ENCODE results near the gene TEX35.

TEX35 gene

DNA sequence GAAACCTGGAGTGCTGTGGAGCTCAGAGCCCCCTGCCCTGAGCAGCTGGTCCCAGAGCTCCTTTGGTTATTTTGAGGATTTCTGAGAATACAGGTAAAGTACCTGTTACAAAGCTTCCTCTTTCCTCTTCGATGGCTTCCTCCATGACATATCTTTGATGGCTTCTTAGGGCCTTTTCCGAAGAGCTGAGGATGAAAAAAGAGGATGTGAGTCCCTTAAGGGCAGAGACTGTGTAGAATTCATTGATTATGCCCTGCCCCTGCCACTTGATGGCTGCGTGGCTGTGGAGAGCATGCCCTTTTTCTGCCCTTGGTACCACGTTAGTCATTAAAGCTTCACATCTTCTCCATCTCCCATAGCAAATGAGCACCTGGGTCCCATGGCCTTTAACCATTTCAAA is 14.2 kb downstream of the TEX35 start:
- TF ChIP-seq TAF1 (IDR thresholded peaks at IDR 0.05; ENCODE audit: borderline replicate concordance, insufficient read depth, low read length): no peak
- TF ChIP-seq, protein P1, sequence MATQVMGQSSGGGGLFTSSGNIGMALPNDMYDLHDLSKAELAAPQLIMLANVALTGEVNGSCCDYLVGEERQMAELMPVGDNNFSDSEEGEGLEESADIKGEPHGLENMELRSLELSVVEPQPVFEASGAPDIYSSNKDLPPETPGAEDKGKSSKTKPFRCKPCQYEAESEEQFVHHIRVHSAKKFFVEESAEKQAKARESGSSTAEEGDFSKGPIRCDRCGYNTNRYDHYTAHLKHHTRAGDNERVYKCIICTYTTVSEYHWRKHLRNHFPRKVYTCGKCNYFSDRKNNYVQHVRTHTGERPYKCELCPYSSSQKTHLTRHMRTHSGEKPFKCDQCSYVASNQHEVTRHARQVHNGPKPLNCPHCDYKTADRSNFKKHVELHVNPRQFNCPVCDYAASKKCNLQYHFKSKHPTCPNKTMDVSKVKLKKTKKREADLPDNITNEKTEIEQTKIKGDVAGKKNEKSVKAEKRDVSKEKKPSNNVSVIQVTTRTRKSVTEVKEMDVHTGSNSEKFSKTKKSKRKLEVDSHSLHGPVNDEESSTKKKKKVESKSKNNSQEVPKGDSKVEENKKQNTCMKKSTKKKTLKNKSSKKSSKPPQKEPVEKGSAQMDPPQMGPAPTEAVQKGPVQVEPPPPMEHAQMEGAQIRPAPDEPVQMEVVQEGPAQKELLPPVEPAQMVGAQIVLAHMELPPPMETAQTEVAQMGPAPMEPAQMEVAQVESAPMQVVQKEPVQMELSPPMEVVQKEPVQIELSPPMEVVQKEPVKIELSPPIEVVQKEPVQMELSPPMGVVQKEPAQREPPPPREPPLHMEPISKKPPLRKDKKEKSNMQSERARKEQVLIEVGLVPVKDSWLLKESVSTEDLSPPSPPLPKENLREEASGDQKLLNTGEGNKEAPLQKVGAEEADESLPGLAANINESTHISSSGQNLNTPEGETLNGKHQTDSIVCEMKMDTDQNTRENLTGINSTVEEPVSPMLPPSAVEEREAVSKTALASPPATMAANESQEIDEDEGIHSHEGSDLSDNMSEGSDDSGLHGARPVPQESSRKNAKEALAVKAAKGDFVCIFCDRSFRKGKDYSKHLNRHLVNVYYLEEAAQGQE (IDR thresholded peaks at IDR 0.05; ENCODE audit: insufficient read depth in 1 of 2, low read depth in 2 of 2, low read length in 2 of 2): no peak
- TF ChIP-seq POLR2AphosphoS5 (IDR thresholded peaks at IDR 0.05; ENCODE audit: low read depth, low read length): no peak
- TF ChIP-seq FOXP2 (optimal IDR thresholded peaks at IDR 0.05; ENCODE audit: borderline replicate concordance, extremely low read depth, extremely low read length, insufficient read depth): no peak
- TF ChIP-seq SIN3A (IDR thresholded peaks at IDR 0.05; ENCODE audit: borderline replicate concordance, insufficient read depth, low read length): no peak

DNA sequence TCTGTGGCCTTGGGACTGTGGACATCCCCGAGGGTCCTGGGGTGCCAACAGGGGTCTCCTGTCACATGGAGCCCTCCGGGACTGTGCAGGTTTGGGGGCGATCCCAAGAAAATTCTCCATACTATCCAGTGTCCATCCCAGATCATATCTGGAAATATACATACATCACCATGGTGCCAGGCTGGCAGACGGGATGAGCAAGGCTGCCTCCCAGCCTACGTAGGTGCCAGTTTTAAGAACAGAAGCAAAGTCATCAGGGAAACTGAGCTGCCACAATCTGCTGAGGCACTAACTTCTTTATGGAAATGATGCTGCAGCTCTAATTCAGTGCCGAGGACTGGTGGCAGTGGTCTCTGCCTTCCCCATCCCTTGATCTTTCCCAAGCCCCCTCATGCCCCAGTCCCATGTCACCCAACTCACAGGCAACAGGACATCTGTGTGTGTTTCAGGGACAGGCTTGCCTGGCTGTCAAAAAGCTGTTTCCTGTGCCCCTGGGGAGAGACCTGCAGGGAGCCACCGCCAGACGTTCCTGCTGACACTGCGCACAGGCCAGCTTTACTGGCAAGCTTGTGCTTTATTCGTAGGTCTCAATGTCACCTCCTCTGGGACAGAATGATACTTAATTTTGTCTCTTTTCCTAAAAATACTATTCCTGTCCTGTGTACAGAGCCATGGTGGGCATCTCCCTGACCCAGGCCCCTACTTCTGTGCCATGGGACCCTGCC is 15.5 kb downstream of the TEX35 start:
- TF ChIP-seq, protein P1 (IDR thresholded peaks at IDR 0.05; ENCODE audit: insufficient read depth in 1 of 2, low read depth in 2 of 2, low read length in 2 of 2): no peak
- TF ChIP-seq FOXP2 (optimal IDR thresholded peaks at IDR 0.05; ENCODE audit: borderline replicate concordance, extremely low read depth, extremely low read length, insufficient read depth) (no peak), TAF1 (IDR thresholded peaks at IDR 0.05; ENCODE audit: borderline replicate concordance, insufficient read depth, low read length) (no peak), SIN3A (IDR thresholded peaks at IDR 0.05; ENCODE audit: borderline replicate concordance, insufficient read depth, low read length) (no peak), POLR2AphosphoS5 (IDR thresholded peaks at IDR 0.05; ENCODE audit: low read depth, low read length) (no peak)

DNA sequence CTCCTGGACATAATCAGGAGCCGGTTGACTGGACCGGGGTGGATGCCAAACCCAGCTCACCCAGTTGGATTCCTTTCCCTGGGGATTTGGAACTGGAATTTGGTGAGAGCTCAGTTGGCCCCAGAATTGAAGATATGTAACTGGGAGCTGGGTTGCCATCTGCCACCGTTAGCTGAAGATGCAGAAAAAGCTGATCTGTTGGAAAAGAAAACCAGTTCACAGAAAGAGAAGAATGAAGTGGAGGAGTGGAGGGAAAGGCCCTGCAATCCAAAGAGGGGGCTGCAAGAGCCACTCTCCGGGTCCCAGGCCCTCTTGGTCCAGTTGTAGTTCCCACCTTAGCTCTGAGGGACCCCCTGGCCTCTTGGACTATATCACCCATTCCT is 16.0 kb downstream of the TEX35 start:
- TF ChIP-seq, protein P1 (IDR thresholded peaks at IDR 0.05; ENCODE audit: insufficient read depth in 1 of 2, low read depth in 2 of 2, low read length in 2 of 2): no peak
- TF ChIP-seq SIN3A (IDR thresholded peaks at IDR 0.05; ENCODE audit: borderline replicate concordance, insufficient read depth, low read length): no peak
- no peak for TF ChIP-seq FOXP2 (optimal IDR thresholded peaks at IDR 0.05; ENCODE audit: borderline replicate concordance, extremely low read depth, extremely low read length, insufficient read depth)
- no peak for TF ChIP-seq TAF1 (IDR thresholded peaks at IDR 0.05; ENCODE audit: borderline replicate concordance, insufficient read depth, low read length)
- no peak for TF ChIP-seq POLR2AphosphoS5 (IDR thresholded peaks at IDR 0.05; ENCODE audit: low read depth, low read length)

DNA sequence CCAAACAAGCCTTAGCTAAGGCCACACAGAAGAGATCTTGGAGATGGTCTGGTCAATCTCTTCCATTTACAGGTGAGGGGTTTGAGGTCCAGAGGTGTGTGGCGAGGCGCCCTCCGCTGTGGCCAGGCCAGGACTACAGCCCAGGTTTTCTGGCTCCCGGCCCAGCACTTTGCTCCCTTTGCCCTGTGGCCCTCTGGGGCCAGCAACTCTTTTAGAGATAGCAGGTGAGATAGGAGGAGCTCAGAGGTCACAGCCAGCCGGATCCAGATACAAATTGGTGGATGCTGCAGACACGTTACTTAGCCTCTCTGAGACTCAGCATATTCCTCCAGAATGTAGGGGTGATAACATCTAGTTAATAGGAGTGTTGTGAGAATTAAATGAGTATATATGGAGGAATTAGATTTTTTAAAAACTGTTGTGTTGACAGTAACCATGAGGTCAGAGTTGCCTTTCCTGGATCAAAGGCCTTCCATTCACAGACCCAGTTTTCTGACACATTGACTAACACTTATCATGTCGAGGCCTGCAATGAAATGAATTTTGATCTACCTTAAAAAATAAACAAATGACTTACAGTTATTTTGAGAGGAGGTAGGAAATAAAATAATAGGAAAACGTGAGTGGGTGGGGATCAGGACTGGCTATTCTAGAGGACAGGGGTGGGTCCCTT is 16.6 kb downstream of the TEX35 start:
- no peak for TF ChIP-seq TAF1 (IDR thresholded peaks at IDR 0.05; ENCODE audit: borderline replicate concordance, insufficient read depth, low read length)
- TF ChIP-seq FOXP2 (optimal IDR thresholded peaks at IDR 0.05; ENCODE audit: borderline replicate concordance, extremely low read depth, extremely low read length, insufficient read depth): no peak
- TF ChIP-seq POLR2AphosphoS5 (IDR thresholded peaks at IDR 0.05; ENCODE audit: low read depth, low read length): no peak
- TF ChIP-seq SIN3A (IDR thresholded peaks at IDR 0.05; ENCODE audit: borderline replicate concordance, insufficient read depth, low read length): no peak
- TF ChIP-seq, protein P1 (IDR thresholded peaks at IDR 0.05; ENCODE audit: insufficient read depth in 1 of 2, low read depth in 2 of 2, low read length in 2 of 2): no peak
